Heart left ventricle (tissue), 13 donors: Measurements from ENCODE around the gene CHP2.

ENCODE experiments used
- POLR2A ChIP-seq, 2 donors: fragments of 450-650 bp; IDR thresholded peaks; one replicate each; pipeline ENCODE4 v1.6.1; 2017; ENCODE audit warnings: antibody characterized with exemption in 2 of 2, mild to moderate bottlenecking in 2 of 2, moderate library complexity in 2 of 2
- TF ChIP-seq, protein P1 (sequence below), 12 donors: fragments of 200-600 bp; sonication (generic) in 4 of 12; IDR thresholded peaks; one replicate each; pipeline versions ENCODE4 v1.5.0 to v1.8.0; 2018 to 2022; ENCODE audit warnings: antibody characterized with exemption in 12 of 12, mild to moderate bottlenecking in 5 of 12
- donor health status: ischemic (EF 13 %, LVEDD 7.1; RV severe dilation, severe dysfunction).
- donor health status: DM: no; HTN: yes; CAD: no.
- donor health status: DM: no; HTN: no; CAD: no.
- donor health status: ischemic (EF 25% LVEDD 6.9; RV normal size, moderate dysfunction).
- donor health status: ischemic (EF 25% LVEDD 5.7; RV mildly dilated, moderate dysfunction).
- donor health status: ischemic (EF 35%, LVEDD 5.7; RV mildly dilated, moderate dysfunction).
- donor health status: nonischemic (EF 11% LVEDD 7.7; RV severe dilation, severe dysfunction).
- donor health status: DM: yes; HTN: yes; CAD: no.
- donor health status: PGD.
- donor health status: ischemic (EF 29% LVEDD 5.4; RV normal size, mild dysfunction).
- donor health status: nonischemic (EF 23%, LVEDD 6.1; RV moderate dilation, normal function).

- no peak for TF ChIP-seq POLR2A (IDR thresholded peaks at IDR 0.05)
- TF ChIP-seq, protein P1, sequence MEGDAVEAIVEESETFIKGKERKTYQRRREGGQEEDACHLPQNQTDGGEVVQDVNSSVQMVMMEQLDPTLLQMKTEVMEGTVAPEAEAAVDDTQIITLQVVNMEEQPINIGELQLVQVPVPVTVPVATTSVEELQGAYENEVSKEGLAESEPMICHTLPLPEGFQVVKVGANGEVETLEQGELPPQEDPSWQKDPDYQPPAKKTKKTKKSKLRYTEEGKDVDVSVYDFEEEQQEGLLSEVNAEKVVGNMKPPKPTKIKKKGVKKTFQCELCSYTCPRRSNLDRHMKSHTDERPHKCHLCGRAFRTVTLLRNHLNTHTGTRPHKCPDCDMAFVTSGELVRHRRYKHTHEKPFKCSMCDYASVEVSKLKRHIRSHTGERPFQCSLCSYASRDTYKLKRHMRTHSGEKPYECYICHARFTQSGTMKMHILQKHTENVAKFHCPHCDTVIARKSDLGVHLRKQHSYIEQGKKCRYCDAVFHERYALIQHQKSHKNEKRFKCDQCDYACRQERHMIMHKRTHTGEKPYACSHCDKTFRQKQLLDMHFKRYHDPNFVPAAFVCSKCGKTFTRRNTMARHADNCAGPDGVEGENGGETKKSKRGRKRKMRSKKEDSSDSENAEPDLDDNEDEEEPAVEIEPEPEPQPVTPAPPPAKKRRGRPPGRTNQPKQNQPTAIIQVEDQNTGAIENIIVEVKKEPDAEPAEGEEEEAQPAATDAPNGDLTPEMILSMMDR (IDR thresholded peaks at IDR 0.05) = no peak
Observed at GRCh38 chr16:23748630-23749029, 6.2 kb upstream of the CHP2 start.
